Natural killer cell (primary cell): ENCODE results near the gene CATSPERE. TPM values are rescaled to one million over a fixed set of nuclear protein-coding genes. Genes with fewer than 3 reads are reported as not detected.

ENCODE experiments used
- ATAC-seq, 3 donors: fragments of 150-1000 bp in 2 of 3; fragments of 200-7000 bp in 1 of 3; cut with Tn5 transposase; 1 replicate in 1 of 3; 2 replicates in 2 of 3; pipeline ENCODE4 v1.10.0; 2021; ENCODE audit warnings: mild to moderate bottlenecking in 2 of 3, moderate library complexity in 2 of 3
- DNase-seq, 2 donors: peaks; one replicate each; pipeline versions ENCODE4 v3.0.0 to v3.0.0-alpha.2; 2013 to 2021; ENCODE audit warnings: mixed read lengths in 1 of 2
- H3K27ac ChIP-seq: one replicate; pipeline ENCODE4 v1.5.1; 2013; ENCODE audit warnings: mild to moderate bottlenecking, low read length
- H3K27me3 ChIP-seq: one replicate; pipeline ENCODE4 v1.6.1; 2013; ENCODE audit warnings: low read length; ENCODE audit not compliant: control insufficient read depth, insufficient read depth
- H3K36me3 ChIP-seq: one replicate; pipeline ENCODE4 v1.6.1; 2013; ENCODE audit warnings: low read length; ENCODE audit not compliant: control insufficient read depth, insufficient read depth
- H3K4me1 ChIP-seq: one replicate; pipeline ENCODE4 v1.6.1; 2013; ENCODE audit warnings: low read length; ENCODE audit not compliant: control insufficient read depth, insufficient read depth
- H3K4me3 ChIP-seq: one replicate; pipeline ENCODE4 v1.5.1; 2013; ENCODE audit warnings: low read length
- H3K9me3 ChIP-seq: one replicate; pipeline ENCODE4 v1.6.1; 2013; ENCODE audit warnings: low read length; ENCODE audit not compliant: control insufficient read depth, insufficient read depth
- H3K27ac Mint-ChIP-seq, 2 donors: one replicate each; pipeline ENCODE4 v1.8.0; 2022; ENCODE audit warnings: mild to moderate bottlenecking in 2 of 2, mixed read lengths in 2 of 2, moderate library complexity in 1 of 2
- H3K27me3 Mint-ChIP-seq, 2 donors: one replicate each; pipeline ENCODE4 v1.8.0; 2022; ENCODE audit warnings: low read depth in 2 of 2, mixed read lengths in 2 of 2
- H3K36me3 Mint-ChIP-seq: one replicate; pipeline ENCODE4 v1.8.0; 2022; ENCODE audit warnings: mixed read lengths
- H3K4me1 Mint-ChIP-seq, 2 donors: one replicate each; pipeline ENCODE4 v1.8.0; 2022; ENCODE audit warnings: mixed read lengths in 2 of 2
- H3K4me3 Mint-ChIP-seq: one replicate; pipeline ENCODE4 v1.8.0; 2022; ENCODE audit warnings: mild to moderate bottlenecking, moderate library complexity, mixed read lengths
- H3K9me3 Mint-ChIP-seq, 2 donors: one replicate each; pipeline ENCODE4 v1.8.0; 2022; ENCODE audit warnings: mixed read lengths in 2 of 2
- WGBS: methylation state at CpG from one replicate; pipeline ENCODE4 v1.1.7; 2013; ENCODE audit warnings: missing lambda C conversion rate; ENCODE audit not compliant: insufficient coverage; 5-methylcytosine and 5-hydroxymethylcytosine counted together
- intact Hi-C: fragments of 100-400 bp; cut with micrococcal nuclease; formaldehyde crosslinking; loops from one replicate; pipeline ENCODE4 v1.14.2; 2022
- total RNA-seq, 4 donors: library from RNA; stranded (reverse); fragments of 120-200 nt in 1 of 4; gene quantifications; one replicate each; pipeline versions ENCODE4 v1.2.3 to v1.2.4, GENCODE V29; 2013 to 2022
- TF ChIP-seq, protein P1 (sequence below): fragments of 200-600 bp; IDR thresholded peaks from one replicate; pipeline ENCODE4 v1.8.0; 2022; ENCODE audit warnings: antibody characterized with exemption

The CATSPERE gene
- total RNA-seq, 3 donors from 2014 or later (not counting 1 experiment from before 2014, with no cell fraction given) = 0.79 to 1.4 (median 0.80) TPM

DNA sequence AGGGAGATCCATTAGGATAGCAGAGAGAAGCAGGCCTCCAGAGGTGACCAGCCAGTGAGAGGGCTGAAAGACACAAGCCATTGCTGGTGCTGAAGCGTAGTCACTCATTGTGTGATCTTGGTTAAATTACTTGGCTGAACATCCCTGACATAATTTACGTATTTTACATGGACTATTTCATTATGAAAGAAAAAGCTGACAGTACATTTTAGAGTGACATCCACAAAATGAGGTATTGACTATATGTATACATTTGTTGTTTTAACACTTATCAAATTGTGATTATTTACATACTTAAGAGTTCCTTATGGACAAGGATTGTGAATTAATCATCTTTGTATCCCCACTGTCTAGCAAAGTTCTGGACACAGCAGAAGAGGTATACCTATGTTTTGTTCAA is 206.7 kb downstream of the CATSPERE start:
- H3K27me3 ChIP-seq = no peaks in the 10 kb centered on the region
- peaks cover 3% of the 10 kb centered on the region for H3K4me1 ChIP-seq
- DNase-seq (no peak), ATAC-seq (no peak)
- no peaks in the 10 kb centered on the region for H3K9me3 ChIP-seq
- Mint-ChIP-seq H3K9me3 (no peaks in the 10 kb centered on the region), H3K4me3 (no peak overlapping the region), H3K36me3 (no peaks in the 10 kb centered on the region), H3K27ac (no peak overlapping the region), H3K27me3 (no peaks in the 10 kb centered on the region), H3K4me1 (peaks cover 12 to 26% of the 10 kb centered on the region in 2 donors)
- H3K4me3 ChIP-seq = no peak overlapping the region
- intact Hi-C loops = loop anchor here (5.0 kb wide), 1 partner anchor 305 kb away; no protein-coding TSS in a partner anchor
- 100% methylated on average over 1 of the region's 2 CpGs for WGBS
- TF ChIP-seq, protein P1, sequence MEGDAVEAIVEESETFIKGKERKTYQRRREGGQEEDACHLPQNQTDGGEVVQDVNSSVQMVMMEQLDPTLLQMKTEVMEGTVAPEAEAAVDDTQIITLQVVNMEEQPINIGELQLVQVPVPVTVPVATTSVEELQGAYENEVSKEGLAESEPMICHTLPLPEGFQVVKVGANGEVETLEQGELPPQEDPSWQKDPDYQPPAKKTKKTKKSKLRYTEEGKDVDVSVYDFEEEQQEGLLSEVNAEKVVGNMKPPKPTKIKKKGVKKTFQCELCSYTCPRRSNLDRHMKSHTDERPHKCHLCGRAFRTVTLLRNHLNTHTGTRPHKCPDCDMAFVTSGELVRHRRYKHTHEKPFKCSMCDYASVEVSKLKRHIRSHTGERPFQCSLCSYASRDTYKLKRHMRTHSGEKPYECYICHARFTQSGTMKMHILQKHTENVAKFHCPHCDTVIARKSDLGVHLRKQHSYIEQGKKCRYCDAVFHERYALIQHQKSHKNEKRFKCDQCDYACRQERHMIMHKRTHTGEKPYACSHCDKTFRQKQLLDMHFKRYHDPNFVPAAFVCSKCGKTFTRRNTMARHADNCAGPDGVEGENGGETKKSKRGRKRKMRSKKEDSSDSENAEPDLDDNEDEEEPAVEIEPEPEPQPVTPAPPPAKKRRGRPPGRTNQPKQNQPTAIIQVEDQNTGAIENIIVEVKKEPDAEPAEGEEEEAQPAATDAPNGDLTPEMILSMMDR = no peak
- H3K27ac ChIP-seq = no peak overlapping the region
- no peaks in the 10 kb centered on the region for H3K36me3 ChIP-seq

DNA sequence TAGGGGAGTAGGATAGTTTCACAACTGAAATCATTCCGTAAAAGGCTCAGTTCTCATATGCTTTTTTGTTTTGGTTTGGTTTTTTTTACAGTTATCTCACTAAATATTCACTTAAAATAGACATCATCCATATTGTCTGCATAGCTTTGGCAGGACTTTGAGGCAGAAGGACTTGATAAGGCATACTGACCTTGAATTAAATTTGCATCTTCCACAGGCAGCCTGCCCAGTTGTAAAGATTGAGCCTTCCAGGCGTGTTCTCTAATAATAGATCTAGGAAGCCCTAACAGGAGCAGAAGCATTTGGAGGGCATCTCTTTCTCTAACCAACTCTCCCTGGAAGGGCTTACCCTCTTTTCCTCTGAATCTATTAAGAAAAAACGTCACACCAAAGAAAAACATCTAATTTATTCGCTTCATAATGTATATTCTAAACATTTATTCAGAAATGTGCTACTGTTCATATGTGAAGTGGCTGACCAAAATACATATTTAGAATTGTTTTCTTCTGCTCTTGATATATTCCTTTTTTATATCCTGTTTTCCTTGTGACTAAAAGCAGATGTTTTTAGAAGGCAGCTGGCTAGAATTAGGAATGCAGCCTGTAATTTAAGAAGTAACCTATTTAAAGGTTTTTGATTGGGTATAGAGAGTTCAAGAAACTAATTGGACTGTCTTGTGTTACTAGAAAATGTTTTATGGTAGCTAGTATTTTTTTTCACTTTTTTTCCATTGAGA is 212.0 kb downstream of the CATSPERE start:
- Histone ChIP-seq H3K27ac (no peak overlapping the region), H3K9me3 (no peaks in the 10 kb centered on the region), H3K4me3 (no peak overlapping the region), H3K4me1 (no peaks in the 10 kb centered on the region), H3K36me3 (no peaks in the 10 kb centered on the region), H3K27me3 (no peaks in the 10 kb centered on the region)
- TF ChIP-seq, protein P1 = no peak
- Mint-ChIP-seq H3K4me3 (no peak overlapping the region), H3K36me3 (no peaks in the 10 kb centered on the region), H3K27ac (peak overlapping the region in 1 of 2 donors; percentile 42), H3K27me3 (no peaks in the 10 kb centered on the region), H3K4me1 (peaks cover 32 to 44% of the 10 kb centered on the region in 2 donors), H3K9me3 (no peaks in the 10 kb centered on the region)
- ATAC-seq (no peak), DNase-seq (no peak)
- 100% methylated on average over 1 of the region's 4 CpGs for WGBS
- intact Hi-C loops = no loop called here

DNA sequence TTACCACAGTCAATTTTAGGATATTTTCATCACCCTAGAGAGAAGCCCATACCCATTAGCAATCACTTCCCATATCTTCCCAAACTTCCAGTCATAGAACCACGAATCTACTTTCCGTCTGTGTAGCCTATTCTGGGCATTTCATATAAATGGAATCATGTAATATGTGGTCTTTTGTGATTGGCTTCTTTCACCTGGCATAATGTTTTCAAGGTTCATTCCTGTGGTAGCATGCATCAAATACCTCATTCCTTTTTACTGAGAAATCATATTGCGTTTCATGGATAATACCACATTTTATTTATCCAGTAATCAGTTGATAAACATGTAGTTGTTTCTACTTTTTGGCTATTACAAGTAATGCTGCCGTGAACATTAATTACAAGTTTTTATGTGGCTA is 213.4 kb downstream of the CATSPERE start:
- no peaks in the 10 kb centered on the region for H3K4me1 ChIP-seq
- Mint-ChIP-seq H3K9me3 (no peaks in the 10 kb centered on the region), H3K4me3 (no peak overlapping the region), H3K27me3 (no peaks in the 10 kb centered on the region), H3K36me3 (no peaks in the 10 kb centered on the region), H3K27ac (no peak overlapping the region), H3K4me1 (peaks cover 32 to 40% of the 10 kb centered on the region in 2 donors)
- H3K27me3 ChIP-seq = no peaks in the 10 kb centered on the region
- TF ChIP-seq, protein P1 = no peak
- no peak overlapping the region for H3K4me3 ChIP-seq
- ATAC-seq (no peak), DNase-seq (no peak)
- WGBS = no CpG with 5 or more reads among the region's 4 CpGs
- intact Hi-C loops = no loop called here
- H3K27ac ChIP-seq = no peak overlapping the region
- H3K9me3 ChIP-seq = no peaks in the 10 kb centered on the region
- no peaks in the 10 kb centered on the region for H3K36me3 ChIP-seq

DNA sequence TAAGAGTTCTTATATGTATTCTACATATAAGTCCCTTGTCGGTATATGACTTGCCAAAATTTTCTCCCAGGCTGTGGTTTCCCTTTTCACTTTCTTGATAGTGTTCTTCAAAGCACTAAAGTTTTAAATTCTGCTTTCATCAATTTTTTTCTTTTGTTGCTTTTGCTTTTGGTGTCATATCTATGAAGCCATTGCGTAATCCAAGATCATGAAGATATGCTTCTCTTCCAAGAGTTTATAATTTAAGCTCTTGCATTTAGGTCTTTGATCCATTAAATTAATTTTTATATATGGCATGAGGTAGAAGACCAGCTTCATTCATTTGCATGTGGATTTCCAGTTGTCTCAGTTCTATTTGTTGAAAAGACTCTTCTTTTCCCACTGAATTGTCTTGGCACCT is 214.1 kb downstream of the CATSPERE start:
- no peaks in the 10 kb centered on the region for H3K36me3 Mint-ChIP-seq
- no peak for ATAC-seq
- no peak overlapping the region for H3K4me3 ChIP-seq
- TF ChIP-seq, protein P1 = no peak
- no peaks in the 10 kb centered on the region for H3K27me3 ChIP-seq
- 100% methylated on average over 1 of the region's 2 CpGs for WGBS
- no peak overlapping the region for H3K27ac ChIP-seq
- no peaks in the 10 kb centered on the region for H3K9me3 Mint-ChIP-seq
- H3K4me3 Mint-ChIP-seq = no peak overlapping the region
- H3K4me1 Mint-ChIP-seq = peaks cover 32 to 40% of the 10 kb centered on the region in 2 donors
- H3K4me1 ChIP-seq = no peaks in the 10 kb centered on the region
- intact Hi-C loops = no loop called here
- no peaks in the 10 kb centered on the region for H3K27me3 Mint-ChIP-seq
- DNase-seq = no peak
- H3K9me3 ChIP-seq = no peaks in the 10 kb centered on the region
- H3K36me3 ChIP-seq = no peaks in the 10 kb centered on the region
- peak overlapping the region; percentile 20 to 45 for H3K27ac Mint-ChIP-seq
